SHP77 treated with DMSO at 0.1 percent for 48 hours (cell line): ENCODE results near the gene EPB41L3.
"Not testable (repeated sequence)": the region's sequence is repeated elsewhere in the genome, so short reads cannot be mapped to it uniquely, and the experiment has no call there.

Experiments
- DNase-seq: peaks from one replicate; lab custom pipeline; 2025; lab: John Stamatoyannopoulos, UW

Gene EPB41L3

GRCh38 chr18:5530629-5531178 is 13.1 kb downstream of the EPB41L3 start:
- DNase-seq = no peak

- DNase-seq = no peak
Observed at GRCh38 chr18:5529471-5529870, 14.3 kb downstream of the EPB41L3 start.

- no peak for DNase-seq
Observed at GRCh38 chr18:5527603-5528002, 16.2 kb downstream of the EPB41L3 start.

GRCh38 chr18:5524660-5525059 is 19.1 kb downstream of the EPB41L3 start:
- no peak for DNase-seq

GRCh38 chr18:5521000-5521399 is 22.8 kb downstream of the EPB41L3 start:
- DNase-seq = no peak

- no peak for DNase-seq
Observed at GRCh38 chr18:5520464-5520863, 23.3 kb downstream of the EPB41L3 start.

GRCh38 chr18:5519448-5520298 is 24.1 kb downstream of the EPB41L3 start:
- DNase-seq = no peak

- DNase-seq = no peak
Observed at GRCh38 chr18:5518899-5519371, 24.9 kb downstream of the EPB41L3 start.

GRCh38 chr18:5518179-5518770 is 25.5 kb downstream of the EPB41L3 start:
- DNase-seq = no peak

GRCh38 chr18:5516841-5517240 is 27.0 kb downstream of the EPB41L3 start:
- no peak for DNase-seq

GRCh38 chr18:5515011-5515784 is 28.6 kb downstream of the EPB41L3 start:
- no peak for DNase-seq

GRCh38 chr18:5513947-5514346 is 29.9 kb downstream of the EPB41L3 start:
- DNase-seq = no peak

- no peak for DNase-seq
Observed at GRCh38 chr18:5512176-5512575, 31.6 kb downstream of the EPB41L3 start.

GRCh38 chr18:5511541-5511940 is 32.3 kb downstream of the EPB41L3 start:
- not testable (repeated sequence) for DNase-seq

- no peak for DNase-seq
Observed at GRCh38 chr18:5510135-5510846, 33.5 kb downstream of the EPB41L3 start.

- DNase-seq = no peak
Observed at GRCh38 chr18:5508821-5509220, 35.0 kb downstream of the EPB41L3 start.

- DNase-seq = no peak
Observed at GRCh38 chr18:5507756-5508155, 36.0 kb downstream of the EPB41L3 start.

GRCh38 chr18:5506174-5506573 is 37.6 kb downstream of the EPB41L3 start:
- DNase-seq = no peak

- DNase-seq = no peak
Observed at GRCh38 chr18:5503740-5504139, 40.1 kb downstream of the EPB41L3 start.

- no peak for DNase-seq
Observed at GRCh38 chr18:5500158-5500939, 43.4 kb downstream of the EPB41L3 start.

GRCh38 chr18:5498452-5498851 is 45.3 kb downstream of the EPB41L3 start:
- DNase-seq = no peak
